Thyroid gland (tissue), 4 donors: Measurements from ENCODE around the gene NRP2. TPM values are rescaled to one million over a fixed set of nuclear protein-coding genes. Genes with fewer than 3 reads are reported as not detected.

Source experiments
- DNase-seq, 2 donors: peaks; one replicate each; pipeline ENCODE4 v3.0.0-alpha.2; 2019
- H3K27ac ChIP-seq, 3 donors: fragments of 200-600 bp; sonication (generic); 1 replicate in 2 of 3; 2 replicates in 1 of 3; pipeline ENCODE4 v1.5.1; 2016 to 2019; ENCODE audit warnings: mild to moderate bottlenecking in 1 of 3, moderate library complexity in 1 of 3
- H3K27me3 ChIP-seq: fragments of 200-600 bp; sonication (generic); one replicate; pipeline ENCODE4 v1.5.1; 2019
- H3K36me3 ChIP-seq, 2 donors: fragments of 200-600 bp; sonication (generic); one replicate each; pipeline ENCODE4 v1.5.1; 2016 to 2019
- H3K4me1 ChIP-seq, 2 donors: fragments of 200-600 bp; sonication (generic); one replicate each; pipeline ENCODE4 v1.5.1; 2017 to 2019
- H3K4me3 ChIP-seq, 3 donors: fragments of 200-600 bp; sonication (generic); replicated peaks in 1 of 3; 1 replicate in 2 of 3; 2 replicates in 1 of 3; pipeline ENCODE4 v1.5.1; 2016; ENCODE audit warnings: mild to moderate bottlenecking in 1 of 3
- H3K9me3 ChIP-seq: fragments of 200-600 bp; sonication (generic); one replicate; pipeline ENCODE4 v1.5.1; 2017
- POLR2A ChIP-seq, 2 donors: fragments of 450-650 bp; IDR thresholded peaks; one replicate each; pipeline ENCODE4 v1.6.1; 2017; ENCODE audit warnings: antibody characterized with exemption in 2 of 2, mild to moderate bottlenecking in 2 of 2, moderate library complexity in 1 of 2
- WGBS, 2 donors: methylation state at CpG; one replicate each; pipeline ENCODE4 v1.1.5; 2017; 5-methylcytosine and 5-hydroxymethylcytosine counted together
- intact Hi-C: fragments of 100-400 bp; cut with DNase I; formaldehyde crosslinking; loops from one replicate; pipeline ENCODE4 v1.15.1; 2023
- total RNA-seq, 4 donors: library from RNA; depleted of rRNA; stranded (reverse); fragments of >200 nt; gene quantifications; one replicate each; pipeline ENCODE4 v1.2.3, GENCODE V29; 2016
- TF ChIP-seq, protein P1 (sequence below), 6 experiments: fragments of 200-600 bp in 3 of 6; fragments of 450-650 bp in 3 of 6; sonication (generic) in 3 of 6; IDR thresholded peaks; one replicate each; pipeline ENCODE4 v1.5.1; 2016 to 2019; ENCODE audit warnings: antibody characterized with exemption in 6 of 6, mild to moderate bottlenecking in 2 of 6, inconsistent platforms in 1 of 6, moderate library complexity in 1 of 6

The NRP2 gene
- total RNA-seq, 4 donors from 2014 or later = 29.3 to 62.5 (median 41.6) TPM

DNA sequence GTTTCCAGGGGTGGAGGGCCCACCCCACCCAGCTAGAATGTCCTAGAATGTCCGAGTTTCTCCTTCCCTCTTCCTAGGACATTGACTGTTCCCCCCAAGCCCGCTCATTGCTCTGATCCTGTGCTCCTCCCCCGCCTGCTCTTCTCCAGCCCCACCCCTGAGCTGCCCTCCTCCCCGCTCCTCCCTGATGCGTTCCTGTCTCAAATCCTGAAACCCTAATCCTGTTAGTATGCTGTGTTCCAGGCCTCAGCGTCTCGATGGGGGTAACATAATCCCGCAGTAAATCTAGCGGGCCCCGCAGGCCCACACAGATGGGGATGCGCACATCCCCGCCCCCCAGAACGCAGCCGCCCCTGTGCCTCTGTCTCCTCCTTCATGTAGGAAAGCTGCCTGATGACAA lies 51.3 kb downstream of the NRP2 start:
- intact Hi-C loops = no loop called here
- Histone ChIP-seq H3K36me3 (no peaks in the 10 kb centered on the region), H3K27ac (peak overlapping the region in 1 of 3 donors; percentile 48), H3K9me3 (no peaks in the 10 kb centered on the region), H3K4me3 (no peak overlapping the region), H3K4me1 (peaks cover 22 to 23% of the 10 kb centered on the region in 2 donors), H3K27me3 (no peaks in the 10 kb centered on the region)
- no peak for DNase-seq
- WGBS, 2 donors = 89 to 90% methylated on average over 14 of the region's 14 CpGs
- no peak for TF ChIP-seq POLR2A (IDR thresholded peaks at IDR 0.05)
- TF ChIP-seq, protein P1, sequence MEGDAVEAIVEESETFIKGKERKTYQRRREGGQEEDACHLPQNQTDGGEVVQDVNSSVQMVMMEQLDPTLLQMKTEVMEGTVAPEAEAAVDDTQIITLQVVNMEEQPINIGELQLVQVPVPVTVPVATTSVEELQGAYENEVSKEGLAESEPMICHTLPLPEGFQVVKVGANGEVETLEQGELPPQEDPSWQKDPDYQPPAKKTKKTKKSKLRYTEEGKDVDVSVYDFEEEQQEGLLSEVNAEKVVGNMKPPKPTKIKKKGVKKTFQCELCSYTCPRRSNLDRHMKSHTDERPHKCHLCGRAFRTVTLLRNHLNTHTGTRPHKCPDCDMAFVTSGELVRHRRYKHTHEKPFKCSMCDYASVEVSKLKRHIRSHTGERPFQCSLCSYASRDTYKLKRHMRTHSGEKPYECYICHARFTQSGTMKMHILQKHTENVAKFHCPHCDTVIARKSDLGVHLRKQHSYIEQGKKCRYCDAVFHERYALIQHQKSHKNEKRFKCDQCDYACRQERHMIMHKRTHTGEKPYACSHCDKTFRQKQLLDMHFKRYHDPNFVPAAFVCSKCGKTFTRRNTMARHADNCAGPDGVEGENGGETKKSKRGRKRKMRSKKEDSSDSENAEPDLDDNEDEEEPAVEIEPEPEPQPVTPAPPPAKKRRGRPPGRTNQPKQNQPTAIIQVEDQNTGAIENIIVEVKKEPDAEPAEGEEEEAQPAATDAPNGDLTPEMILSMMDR (IDR thresholded peaks at IDR 0.05) = no peak

DNA sequence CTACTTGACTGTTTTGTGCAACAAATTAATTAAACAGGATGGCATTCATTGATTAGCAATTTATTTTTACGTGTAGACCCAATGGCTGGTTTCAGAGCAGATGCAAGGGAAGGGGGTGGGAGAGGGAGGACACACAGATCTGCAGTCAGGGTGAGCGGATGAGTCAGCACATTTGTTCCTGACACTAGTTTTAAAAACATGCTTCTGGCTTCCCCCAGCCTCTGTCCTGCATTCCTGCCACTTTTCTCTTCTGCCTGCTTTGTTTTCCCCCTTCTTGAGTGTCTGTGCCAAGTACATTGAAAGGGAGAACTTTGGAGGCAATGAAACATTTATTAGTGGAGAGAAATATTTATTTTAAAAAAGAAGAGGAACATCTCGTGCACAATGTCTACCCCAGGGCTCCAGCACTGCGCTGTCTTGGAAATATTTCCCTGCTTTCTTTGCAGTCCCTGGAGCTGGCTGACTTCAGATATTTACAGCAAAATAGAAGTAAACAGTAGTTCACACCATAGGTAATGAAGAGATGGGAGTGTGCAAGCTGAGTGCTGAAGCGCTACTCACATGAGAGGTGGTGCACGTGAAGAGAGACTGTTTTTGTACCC lies 52.2 kb downstream of the NRP2 start:
- Histone ChIP-seq H3K9me3 (no peaks in the 10 kb centered on the region), H3K27ac (peak overlapping the region; percentile 48 to 60 (median 51)), H3K4me1 (peaks cover 22 to 23% of the 10 kb centered on the region in 2 donors), H3K27me3 (no peaks in the 10 kb centered on the region), H3K4me3 (no peak overlapping the region), H3K36me3 (no peaks in the 10 kb centered on the region)
- no peak for TF ChIP-seq POLR2A (IDR thresholded peaks at IDR 0.05)
- TF ChIP-seq, protein P1 (IDR thresholded peaks at IDR 0.05) = no peak
- 48 to 57% methylated on average over 6 of the region's 6 CpGs for WGBS, 2 donors
- intact Hi-C loops = no loop called here
- DNase-seq = peak; percentile 69 to 73

DNA sequence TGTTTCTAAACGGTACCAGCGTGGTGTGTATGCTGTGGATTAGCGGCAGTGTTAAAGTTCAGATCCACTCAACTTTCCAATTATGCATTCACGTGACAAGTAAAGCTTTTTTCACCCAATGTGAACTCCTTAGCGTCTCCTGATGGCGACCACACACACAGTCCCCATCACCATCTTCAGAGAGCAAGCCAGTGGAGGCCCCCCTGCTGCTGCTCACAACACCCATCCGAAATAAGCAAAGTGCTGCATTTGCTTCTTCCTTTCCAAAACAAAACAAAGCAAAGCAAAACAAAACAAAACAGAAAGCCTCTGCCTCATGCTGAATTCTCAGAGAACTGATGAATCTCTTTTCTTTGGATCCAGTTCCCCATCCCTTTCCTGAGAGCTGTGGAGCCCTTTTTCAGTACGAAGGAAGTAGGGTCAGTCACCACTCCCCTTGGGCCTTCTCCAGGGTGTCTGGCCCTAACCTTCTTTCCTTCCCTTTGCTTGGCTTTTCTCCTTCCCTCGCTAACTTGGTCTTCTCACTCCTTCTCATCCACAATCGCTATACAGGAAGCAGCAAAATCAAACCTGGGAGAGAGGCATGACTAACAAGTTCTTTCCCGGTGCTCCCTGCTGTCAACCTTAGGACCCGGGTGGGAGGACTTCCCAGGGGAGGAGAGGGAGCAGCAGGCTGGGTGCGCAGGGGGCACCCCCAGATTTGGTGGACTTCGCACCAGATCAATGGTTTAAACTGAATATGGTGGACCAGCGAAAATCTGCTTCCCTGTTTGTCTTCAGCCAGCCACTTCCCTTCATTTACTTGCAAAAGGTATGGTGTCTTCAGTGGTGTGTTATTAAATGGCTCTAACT lies 56.0 kb downstream of the NRP2 start:
- DNase-seq = no peak
- TF ChIP-seq, protein P1 (IDR thresholded peaks at IDR 0.05) = no peak
- TF ChIP-seq POLR2A (IDR thresholded peaks at IDR 0.05) = no peak
- no peaks in the 10 kb centered on the region for H3K36me3 ChIP-seq
- intact Hi-C loops = no loop called here
- no peak overlapping the region for H3K4me3 ChIP-seq
- H3K27me3 ChIP-seq = no peaks in the 10 kb centered on the region
- WGBS, 2 donors = 82 to 86% methylated on average over 15 of the region's 15 CpGs
- no peaks in the 10 kb centered on the region for H3K9me3 ChIP-seq
- H3K4me1 ChIP-seq = peaks cover 22 to 29% of the 10 kb centered on the region in 2 donors
- no peak overlapping the region for H3K27ac ChIP-seq

DNA sequence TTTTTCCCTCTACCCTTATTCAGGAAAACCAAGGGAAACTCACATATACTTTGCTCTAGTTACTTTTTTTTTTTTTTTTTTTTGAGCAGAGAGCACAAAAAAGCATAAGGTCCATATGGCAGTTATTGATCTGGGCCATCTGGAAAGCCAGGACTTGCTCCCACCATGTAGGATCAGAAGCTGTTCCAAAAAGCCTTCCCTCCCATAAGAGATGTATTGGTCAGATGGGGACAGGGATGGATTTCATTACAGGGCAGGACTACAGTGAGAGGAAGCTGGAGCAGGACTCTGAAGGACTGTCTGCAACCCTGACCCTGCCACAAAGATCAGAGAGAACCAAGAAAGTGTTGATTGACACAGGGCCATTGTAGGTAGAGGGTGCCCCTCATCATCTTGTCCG lies 57.3 kb downstream of the NRP2 start:
- intact Hi-C loops = no loop called here
- no peak for TF ChIP-seq POLR2A (IDR thresholded peaks at IDR 0.05)
- TF ChIP-seq, protein P1 (IDR thresholded peaks at IDR 0.05) = no peak
- no peak for DNase-seq

DNA sequence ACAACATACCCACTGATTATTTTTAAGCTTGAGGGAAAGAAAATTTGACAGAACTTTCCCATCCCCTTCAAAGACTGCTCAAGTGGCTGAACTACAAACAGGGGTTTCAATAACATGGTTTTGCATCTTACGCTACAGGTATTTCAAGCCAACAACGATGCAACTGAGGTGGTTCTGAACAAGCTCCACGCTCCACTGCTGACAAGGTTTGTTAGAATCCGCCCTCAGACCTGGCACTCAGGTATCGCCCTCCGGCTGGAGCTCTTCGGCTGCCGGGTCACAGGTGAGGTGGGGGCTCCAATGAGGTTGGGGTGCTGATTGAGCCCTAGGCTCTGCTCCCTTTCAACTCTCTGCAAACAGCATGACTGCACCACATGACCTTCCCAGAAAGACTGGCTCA lies 58.1 kb downstream of the NRP2 start:
- H3K36me3 ChIP-seq = no peaks in the 10 kb centered on the region
- no peaks in the 10 kb centered on the region for H3K27me3 ChIP-seq
- peaks cover 5 to 14% of the 10 kb centered on the region in 2 donors for H3K4me1 ChIP-seq
- no peak overlapping the region for H3K4me3 ChIP-seq
- H3K27ac ChIP-seq = no peak overlapping the region
- no peaks in the 10 kb centered on the region for H3K9me3 ChIP-seq
- DNase-seq = peak; percentile 71 to 74
- WGBS, 2 donors = 22 to 48% methylated on average over 8 of the region's 8 CpGs
- intact Hi-C loops = no loop called here
- TF ChIP-seq, protein P1 (IDR thresholded peaks at IDR 0.05) = no peak
- no peak for TF ChIP-seq POLR2A (IDR thresholded peaks at IDR 0.05)

More for the DNA sequence above, 57.3 kb downstream of the NRP2 start:
- Histone ChIP-seq H3K9me3 (no peaks in the 10 kb centered on the region), H3K27ac (no peak overlapping the region), H3K4me1 (peaks cover 11 to 20% of the 10 kb centered on the region in 2 donors), H3K36me3 (no peaks in the 10 kb centered on the region), H3K27me3 (no peaks in the 10 kb centered on the region), H3K4me3 (no peak overlapping the region)
- WGBS, 2 donors = 83 to 93% methylated on average over 1 of the region's 1 CpG
